ENCODE measurements around the gene CLDN25.
"Not testable (repeated sequence)": the region's sequence is repeated elsewhere in the genome, so short reads cannot be mapped to it uniquely, and the experiment has no call there.

The CLDN25 gene

GRCh38 chr11:113778111-113778910, 1.3 kb upstream of the CLDN25 start:
- in situ Hi-C loops (cut with HindIII; ENCODE audit: low pct_unique_long_range_greater_than_20kb, low sequenced_read_pairs): no loop called here
- TF ChIP-seq JUND (IDR thresholded peaks at IDR 0.05; ENCODE audit: low read depth): no peak

DNA sequence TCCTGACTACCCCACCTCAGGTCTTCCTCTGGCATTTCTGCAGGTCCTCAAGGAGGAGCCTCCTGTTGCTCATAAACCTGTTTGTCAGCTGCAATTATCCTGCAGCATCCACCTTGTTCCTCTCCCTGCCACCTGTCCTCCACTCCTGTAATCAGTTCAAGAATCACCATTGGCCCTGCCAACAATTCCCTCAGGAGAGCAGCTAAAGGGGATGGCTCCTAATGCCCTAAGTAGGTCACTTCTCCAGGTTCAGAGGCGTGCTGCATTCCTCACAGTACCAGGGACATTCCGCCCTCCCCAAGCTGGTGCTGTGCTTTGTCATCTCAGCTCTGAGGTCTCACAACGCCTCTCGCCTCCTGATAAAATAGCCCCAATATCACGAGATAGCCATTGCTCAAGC, 2.1 kb downstream of the CLDN25 start:
- no peak for TF ChIP-seq JUND (IDR thresholded peaks at IDR 0.05; ENCODE audit: low read depth)
- in situ Hi-C loops (cut with HindIII; ENCODE audit: low pct_unique_long_range_greater_than_20kb, low sequenced_read_pairs): no loop called here
- peak in 1 of 2 experiments; percentile 96 for DNase-seq (ENCODE audit: low read depth in 1 of 2, low spot score in 1 of 2)

More at GRCh38 chr11:113778111-113778910, 1.3 kb upstream of the CLDN25 start:
- peak in 1 of 2 experiments; percentile 91 for DNase-seq (ENCODE audit: low read depth in 1 of 2, low spot score in 1 of 2)

DNA sequence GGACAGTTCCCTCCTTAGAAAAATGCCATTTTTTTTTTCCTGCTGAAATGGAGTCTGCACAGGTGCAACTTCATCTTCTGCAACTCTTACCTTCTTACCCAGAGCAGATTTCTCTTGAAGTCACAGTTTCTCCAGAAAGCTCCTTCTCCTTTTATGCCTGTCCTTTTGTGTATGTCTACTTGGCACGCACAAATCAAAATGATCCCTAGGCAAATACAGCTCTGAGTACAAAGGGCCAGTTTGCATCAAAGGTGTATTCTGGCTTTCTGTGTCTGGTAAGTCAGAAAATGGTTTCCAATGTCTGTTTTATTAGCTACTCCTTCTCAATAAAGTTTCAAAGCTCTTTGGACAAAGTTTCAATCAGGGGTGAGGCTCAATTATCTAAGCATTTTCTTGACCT, 2.5 kb downstream of the CLDN25 start:
- DNase-seq (ENCODE audit: low read depth in 1 of 2, low spot score in 1 of 2): peak in 1 of 2 experiments; percentile 78
- in situ Hi-C loops (cut with HindIII; ENCODE audit: low pct_unique_long_range_greater_than_20kb, low sequenced_read_pairs): no loop called here
- TF ChIP-seq JUND (IDR thresholded peaks at IDR 0.05; ENCODE audit: low read depth): no peak

GRCh38 chr11:113789016-113789415, 9.4 kb downstream of the CLDN25 start:
- in situ Hi-C loops (cut with HindIII; ENCODE audit: low pct_unique_long_range_greater_than_20kb, low sequenced_read_pairs); DNase-seq (ENCODE audit: low read depth in 1 of 2, low spot score in 1 of 2): not testable (repeated sequence)

DNA sequence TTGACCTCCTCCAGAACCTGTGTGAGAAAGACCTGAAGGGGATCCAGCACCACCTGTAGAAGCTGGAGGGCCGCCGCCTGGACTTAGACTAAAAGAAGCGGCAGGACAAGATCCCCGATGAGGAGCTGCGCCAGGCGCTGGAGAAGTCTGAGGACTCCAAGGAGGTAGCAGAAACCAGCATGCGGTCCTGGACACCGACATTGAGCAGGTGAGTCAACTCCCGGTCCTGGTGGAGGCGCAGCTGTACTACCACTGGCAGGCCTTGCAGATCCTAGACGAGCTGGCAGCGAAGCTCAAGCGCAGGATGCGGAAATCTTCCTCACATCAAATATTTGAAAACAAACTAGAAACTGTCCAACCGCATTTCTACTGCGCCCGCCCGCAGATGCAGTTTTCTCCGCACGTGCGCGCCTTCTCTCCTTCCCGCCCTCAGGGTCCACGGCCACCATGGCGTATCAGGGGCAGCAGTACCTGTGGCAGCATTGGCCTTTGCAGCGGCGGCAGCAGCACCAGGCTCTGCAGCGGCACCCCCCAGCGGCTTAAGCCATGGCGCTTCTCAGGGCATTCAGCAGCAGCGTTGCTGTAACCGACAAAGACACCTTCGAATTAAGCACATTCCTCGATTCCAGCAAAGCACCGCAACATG, 10.2 kb downstream of the CLDN25 start:
- TF ChIP-seq JUND (IDR thresholded peaks at IDR 0.05; ENCODE audit: low read depth): no peak
- in situ Hi-C loops (cut with HindIII; ENCODE audit: low pct_unique_long_range_greater_than_20kb, low sequenced_read_pairs): no loop called here
- no peak for DNase-seq (ENCODE audit: low read depth in 1 of 2, low spot score in 1 of 2)

DNA sequence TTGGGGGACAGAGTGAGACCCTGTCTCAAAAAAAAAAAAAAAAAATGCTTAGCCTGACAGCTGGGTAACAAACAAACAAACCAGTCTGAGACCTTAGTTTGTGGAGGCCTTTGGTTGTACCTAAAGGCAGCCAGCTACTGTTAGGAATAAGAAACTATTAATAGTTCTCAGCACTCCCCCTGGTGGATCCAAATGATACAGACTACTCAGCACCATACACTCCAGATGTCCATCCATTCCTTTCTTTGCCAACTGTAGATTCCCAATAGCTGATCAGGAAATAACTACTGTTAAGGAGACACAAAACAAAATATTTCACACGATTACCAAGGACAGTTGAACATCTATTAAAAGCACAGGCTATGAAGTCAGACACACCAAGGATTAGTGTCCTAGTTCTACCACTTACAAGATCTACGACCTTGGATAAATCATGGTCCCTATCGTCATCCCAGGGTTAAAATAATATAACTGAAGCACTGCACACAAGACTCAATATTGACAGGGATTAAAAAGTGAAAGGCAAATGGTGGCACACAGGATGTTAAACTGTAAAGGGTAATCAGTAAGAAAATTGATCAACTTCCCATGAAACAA, 17.2 kb downstream of the CLDN25 start:
- DNase-seq (ENCODE audit: low read depth in 1 of 2, low spot score in 1 of 2): peak; percentile 79 to 82
- in situ Hi-C loops (cut with HindIII; ENCODE audit: low pct_unique_long_range_greater_than_20kb, low sequenced_read_pairs): no loop called here
- TF ChIP-seq JUND (IDR thresholded peaks at IDR 0.05; ENCODE audit: low read depth): no peak

DNA sequence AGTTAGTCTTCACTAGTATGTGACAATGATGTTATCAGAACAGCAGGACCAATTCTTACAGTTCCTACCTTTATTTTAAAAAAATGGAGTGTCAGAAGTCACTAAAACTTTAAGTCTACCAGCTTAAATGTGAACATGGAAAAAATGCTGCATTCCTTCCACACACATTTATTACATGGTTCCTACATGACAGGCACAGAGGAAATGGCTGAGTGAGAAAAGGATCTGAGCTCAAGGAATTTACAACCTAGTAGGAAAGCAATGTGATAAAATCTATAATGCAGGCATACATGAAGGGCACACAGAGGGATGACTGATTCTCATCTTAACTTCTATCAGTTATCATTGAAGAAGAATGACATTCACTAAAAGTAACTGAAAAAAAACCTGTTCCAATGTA, 23.0 kb downstream of the CLDN25 start:
- in situ Hi-C loops (cut with HindIII; ENCODE audit: low pct_unique_long_range_greater_than_20kb, low sequenced_read_pairs): no loop called here
- no peak for TF ChIP-seq JUND (IDR thresholded peaks at IDR 0.05; ENCODE audit: low read depth)

GRCh38 chr11:113805640-113806039, 26.0 kb downstream of the CLDN25 start:
- no peak for DNase-seq (ENCODE audit: low read depth in 1 of 2, low spot score in 1 of 2)
- no peak for TF ChIP-seq JUND (IDR thresholded peaks at IDR 0.05; ENCODE audit: low read depth)
- in situ Hi-C loops (cut with HindIII; ENCODE audit: low pct_unique_long_range_greater_than_20kb, low sequenced_read_pairs): no loop called here

More for the DNA sequence above, 23.0 kb downstream of the CLDN25 start:
- no peak for DNase-seq (ENCODE audit: low read depth in 1 of 2, low spot score in 1 of 2)

DNA sequence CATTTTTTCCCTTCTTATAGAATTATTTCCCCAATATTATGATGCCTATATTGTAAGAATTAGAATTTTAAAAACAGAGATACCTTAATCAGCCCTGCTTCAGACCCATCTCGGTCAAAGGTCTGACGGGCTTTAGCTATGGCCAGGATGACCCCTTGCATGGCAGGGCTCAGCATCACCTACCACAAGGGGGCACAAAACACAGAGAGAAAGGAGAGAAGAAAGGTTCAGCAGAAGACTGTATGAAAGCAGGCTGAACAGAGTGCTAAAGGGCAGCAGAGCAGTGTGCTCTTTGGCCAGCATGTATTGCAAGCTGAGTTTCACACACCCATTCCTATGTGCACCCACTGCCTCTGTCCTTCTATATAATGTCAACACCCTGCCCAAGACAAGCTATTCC, 26.8 kb downstream of the CLDN25 start:
- no peak for TF ChIP-seq JUND (IDR thresholded peaks at IDR 0.05; ENCODE audit: low read depth)
- DNase-seq (ENCODE audit: low read depth in 1 of 2, low spot score in 1 of 2): peak in 1 of 2 experiments; percentile 74
- in situ Hi-C loops (cut with HindIII; ENCODE audit: low pct_unique_long_range_greater_than_20kb, low sequenced_read_pairs): no loop called here

- in situ Hi-C loops (cut with HindIII; ENCODE audit: low pct_unique_long_range_greater_than_20kb, low sequenced_read_pairs): no loop called here
- no peak for DNase-seq (ENCODE audit: low read depth in 1 of 2, low spot score in 1 of 2)
- TF ChIP-seq JUND (IDR thresholded peaks at IDR 0.05; ENCODE audit: low read depth): no peak
Observed at GRCh38 chr11:113808931-113809330, 29.3 kb downstream of the CLDN25 start.

DNA sequence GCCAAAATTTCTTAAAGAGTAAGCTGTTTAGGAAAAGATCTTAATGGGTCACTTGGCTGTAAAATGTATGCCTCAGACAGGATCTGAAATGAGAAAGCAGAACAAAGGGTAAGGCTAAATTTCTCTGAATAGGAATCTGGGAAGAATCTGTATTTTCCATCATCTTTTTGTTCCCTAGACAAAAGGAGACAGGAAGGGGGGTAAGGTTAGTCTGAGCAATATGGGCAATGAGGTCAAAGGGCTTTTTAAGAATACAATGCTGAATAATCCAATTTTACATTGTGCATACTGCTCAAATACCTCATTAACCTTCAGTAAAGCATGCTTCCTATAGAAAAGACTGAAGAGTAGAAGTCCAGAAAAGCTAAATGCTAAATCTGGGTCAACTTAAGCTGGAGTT, 34.6 kb downstream of the CLDN25 start:
- TF ChIP-seq JUND (IDR thresholded peaks at IDR 0.05; ENCODE audit: low read depth): no peak
- in situ Hi-C loops (cut with HindIII; ENCODE audit: low pct_unique_long_range_greater_than_20kb, low sequenced_read_pairs): no loop called here
- no peak for DNase-seq (ENCODE audit: low read depth in 1 of 2, low spot score in 1 of 2)

DNA sequence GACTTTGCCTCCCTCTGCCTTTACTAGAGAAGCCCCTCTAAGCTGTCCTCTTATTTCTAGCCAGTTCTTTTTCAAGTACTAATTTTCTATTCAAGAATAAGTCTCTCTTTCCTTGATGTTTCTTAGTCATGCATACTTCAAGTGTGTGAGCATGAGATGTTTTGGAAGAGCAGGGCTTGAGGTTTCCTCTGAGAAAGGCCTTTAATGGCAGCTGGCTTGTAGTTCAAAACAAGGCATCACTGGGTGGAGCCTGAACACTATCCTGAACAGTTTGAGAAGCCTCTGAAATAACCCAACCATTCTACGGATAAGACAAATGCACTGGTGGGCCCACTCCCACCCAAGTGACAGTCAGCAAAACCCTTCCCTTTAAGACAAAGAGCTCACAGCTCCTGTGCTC, 37.6 kb downstream of the CLDN25 start:
- no peak for DNase-seq (ENCODE audit: low read depth in 1 of 2, low spot score in 1 of 2)
- in situ Hi-C loops (cut with HindIII; ENCODE audit: low pct_unique_long_range_greater_than_20kb, low sequenced_read_pairs): no loop called here
- no peak for TF ChIP-seq JUND (IDR thresholded peaks at IDR 0.05; ENCODE audit: low read depth)

GRCh38 chr11:113817626-113818025, 38.0 kb downstream of the CLDN25 start:
- no peak for TF ChIP-seq JUND (IDR thresholded peaks at IDR 0.05; ENCODE audit: low read depth)
- DNase-seq (ENCODE audit: low read depth in 1 of 2, low spot score in 1 of 2): no peak
- in situ Hi-C loops (cut with HindIII; ENCODE audit: low pct_unique_long_range_greater_than_20kb, low sequenced_read_pairs): no loop called here
